Sciatic nerve (tissue), 2 donors: Measurements from ENCODE around the gene ITGAX. TPM values are rescaled to one million over a fixed set of nuclear protein-coding genes. Genes with fewer than 3 reads are reported as not detected.
"Not testable (repeated sequence)": the region's sequence is repeated elsewhere in the genome, so short reads cannot be mapped to it uniquely, and the experiment has no call there.

Source experiments
- ATAC-seq: fragments of 200-7000 bp; cut with Tn5 transposase; one replicate; pipeline ENCODE4 v1.9.1; 2020; ENCODE audit warnings: mild to moderate bottlenecking, moderate library complexity
- DNase-seq: peaks from one replicate; pipeline ENCODE4 v3.0.0-alpha.2; 2020; ENCODE audit warnings: low spot score
- intact Hi-C: fragments of 100-400 bp; cut with DNase I; formaldehyde crosslinking; loops from one replicate; pipeline ENCODE4 v1.14.2; 2022
- total RNA-seq: library from RNA; stranded (reverse); fragmentation: NEBNext Ultra II Directional; extraction: Animal tissue kit (Norgen Biotek cat#: 25700); gene quantifications from one replicate; pipeline ENCODE4 v1.2.1, GENCODE V29; 2021
- donor health status: DM: no; HTN: no; CAD: no.
- donor health status: DM: no; HTN: no; CAD: no.

ITGAX gene
- total RNA-seq, 1 donor from 2014 or later, result 41.1 TPM

DNA sequence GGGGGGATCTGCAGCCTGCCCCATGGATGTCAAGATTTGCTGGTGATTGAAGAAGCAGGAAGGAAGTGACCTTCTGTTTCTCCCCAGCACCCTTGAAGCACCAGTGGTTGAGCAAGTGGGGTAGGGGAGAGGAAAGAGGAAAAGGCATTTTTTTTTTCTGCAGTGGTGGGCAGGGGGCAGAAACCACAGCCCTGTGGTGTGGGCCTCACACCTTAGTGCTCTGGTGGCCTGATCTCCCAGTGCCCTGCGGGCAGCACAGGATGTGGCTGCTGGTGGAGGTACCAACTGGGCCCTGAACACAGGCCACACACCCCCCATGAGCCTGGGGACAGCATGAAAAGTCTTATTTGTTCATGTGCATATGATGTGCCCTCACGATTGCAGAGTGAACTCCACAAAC is 45.2 kb downstream of the ITGAX start:
- ATAC-seq, result no peak
- intact Hi-C loops, result no loop called here
- no peak for DNase-seq

DNA sequence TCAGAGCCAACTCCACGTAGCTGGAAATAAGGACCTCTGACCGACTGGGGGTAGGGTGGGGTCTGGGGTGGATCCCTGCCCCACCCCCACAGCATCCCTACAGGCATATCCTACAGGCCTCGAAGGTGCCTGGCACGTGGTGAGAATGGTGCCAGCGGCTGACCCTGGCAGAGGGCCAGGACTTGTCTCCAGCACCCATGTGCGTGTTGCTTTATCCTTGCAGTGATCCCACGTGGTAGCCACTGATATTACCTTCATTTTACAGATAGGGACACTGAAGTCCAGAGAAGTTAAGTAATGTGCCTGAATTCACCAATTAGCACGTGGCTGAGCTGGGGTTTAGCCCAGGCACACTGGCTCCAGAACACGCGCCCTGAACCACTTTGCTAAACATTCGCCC is 46.5 kb downstream of the ITGAX start:
- no peak for ATAC-seq

DNA sequence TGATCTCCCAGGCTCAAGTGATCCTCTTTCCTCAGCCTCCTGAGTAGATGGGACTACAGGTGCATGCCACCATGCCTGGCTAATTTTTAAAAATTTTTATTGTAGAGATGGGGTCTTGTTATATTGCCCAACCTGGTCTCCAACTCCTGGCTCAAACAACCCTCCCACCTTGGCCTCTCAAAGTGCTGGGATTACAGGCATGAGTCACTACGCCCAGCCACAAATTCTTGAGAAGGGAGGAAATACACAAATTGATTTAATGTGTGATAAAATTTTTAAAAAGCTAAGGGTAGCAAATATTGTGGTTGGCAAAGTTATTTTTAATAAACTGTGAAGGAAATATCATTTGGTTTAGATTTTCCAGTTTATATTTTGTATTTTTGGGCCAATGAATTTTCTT is 47.7 kb downstream of the ITGAX start:
- intact Hi-C loops, result no loop called here
- ATAC-seq (no peak), DNase-seq (no peak)

More for the DNA sequence above, 46.5 kb downstream of the ITGAX start:
- intact Hi-C loops, result no loop called here
- no peak for DNase-seq

DNA sequence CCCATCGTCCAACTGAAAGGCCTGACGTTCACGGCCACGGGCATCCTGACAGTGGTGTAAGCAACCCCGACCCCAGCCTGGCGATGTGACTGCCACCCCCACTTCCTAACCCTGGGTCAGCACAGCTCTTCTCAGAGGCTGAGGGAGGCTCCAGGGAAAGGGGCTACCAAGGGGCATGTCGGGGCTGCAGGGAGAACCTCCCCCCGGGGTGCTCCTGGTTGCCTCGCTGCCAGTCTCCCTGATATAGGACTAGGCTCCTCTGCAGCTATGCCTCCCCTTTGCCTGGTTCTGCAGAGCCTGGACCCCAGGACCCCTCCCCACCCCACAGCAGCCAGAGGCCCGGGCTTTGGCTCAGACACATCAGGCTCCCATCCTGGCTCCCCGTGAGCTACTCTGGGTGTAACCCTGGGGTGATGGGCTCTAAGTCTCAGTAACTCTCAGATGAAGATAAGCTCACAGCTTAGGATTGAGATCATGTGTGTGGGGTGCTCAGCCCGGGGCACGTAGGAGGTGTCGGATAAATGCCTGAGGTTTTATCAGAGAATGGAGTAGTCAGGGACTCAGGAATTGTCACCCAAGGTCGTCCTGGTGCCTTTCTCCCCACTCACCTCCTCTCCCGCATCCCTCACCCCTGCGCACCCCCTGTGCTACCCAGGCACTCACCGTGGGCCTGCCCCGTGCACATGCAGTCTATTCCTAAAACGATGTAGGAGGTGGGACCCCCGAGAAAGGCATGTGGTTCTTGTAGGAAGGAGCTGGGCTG is 48.8 kb downstream of the ITGAX start:
- DNase-seq (no peak), ATAC-seq (no peak)
- intact Hi-C loops, result no loop called here

DNA sequence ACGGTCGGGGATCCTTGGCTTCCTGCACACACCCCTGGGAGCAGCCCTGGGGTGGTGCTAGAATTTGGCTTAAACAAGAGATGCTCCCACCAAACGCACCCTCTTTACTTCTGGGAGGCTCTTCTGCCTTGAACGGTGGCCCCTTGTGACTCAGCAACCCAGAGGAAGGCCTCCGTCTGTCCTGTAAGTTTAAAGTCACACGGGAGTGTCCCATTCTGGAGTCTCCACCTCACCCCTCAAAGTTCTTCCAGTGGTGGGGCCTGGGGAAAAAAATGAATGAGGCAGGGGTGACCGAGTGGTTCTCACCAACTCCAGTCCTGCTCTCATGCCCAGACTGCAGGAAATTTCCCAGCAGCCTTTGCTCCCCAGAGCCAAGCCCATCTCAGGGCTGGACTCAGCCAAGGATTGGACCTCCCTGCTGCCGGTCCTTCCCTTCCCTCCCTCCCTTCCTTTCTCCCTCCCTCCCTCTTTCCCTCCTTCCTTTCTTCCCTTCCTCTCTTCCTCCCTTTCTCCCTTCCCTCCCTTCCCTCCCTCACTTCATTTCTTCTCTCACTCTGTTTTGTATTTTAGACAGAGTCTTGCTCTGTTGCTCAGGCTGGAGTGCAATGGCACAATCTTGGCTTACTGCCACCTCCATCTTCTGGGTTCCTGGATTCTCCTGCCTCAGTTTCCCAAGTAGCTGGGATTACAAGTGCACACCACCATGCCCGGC is 49.5 kb downstream of the ITGAX start:
- DNase-seq (no peak), ATAC-seq (no peak)
- intact Hi-C loops, result no loop called here

DNA sequence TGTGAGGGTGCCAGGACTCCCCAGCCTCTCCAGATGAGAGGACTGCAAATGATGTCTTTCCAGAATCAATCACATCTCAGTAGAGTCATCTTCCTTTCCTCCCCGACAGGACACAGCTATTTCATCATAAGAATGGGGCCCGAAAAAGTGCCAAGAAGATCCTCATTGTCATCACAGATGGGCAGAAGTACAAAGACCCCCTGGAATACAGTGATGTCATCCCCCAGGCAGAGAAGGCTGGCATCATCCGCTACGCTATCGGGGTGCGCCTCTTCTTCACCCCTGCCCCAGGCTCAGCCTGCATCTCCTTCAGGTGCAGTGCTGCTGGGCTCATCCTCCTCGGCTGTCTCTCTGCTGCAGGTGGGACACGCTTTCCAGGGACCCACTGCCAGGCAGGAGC is 52.4 kb downstream of the ITGAX start:
- no peak for DNase-seq

DNA sequence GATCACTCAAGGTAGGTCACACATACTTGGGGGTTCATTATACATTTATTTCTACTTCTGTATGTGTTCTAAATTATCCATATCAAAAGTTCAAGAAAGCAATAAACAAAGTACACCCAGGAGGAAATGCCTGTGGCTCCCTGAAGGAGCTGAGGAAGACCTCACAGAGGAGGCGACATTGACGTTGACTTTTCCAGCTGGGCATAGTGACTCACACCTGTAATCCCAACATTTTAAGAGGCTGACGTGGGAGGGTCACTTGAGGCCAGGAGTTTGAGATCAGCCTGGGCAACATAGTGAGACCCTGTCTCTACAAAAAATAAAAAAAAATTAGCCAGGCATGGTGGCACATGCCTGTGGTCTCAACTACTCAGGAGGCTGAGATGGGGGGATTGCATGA is 54.5 kb downstream of the ITGAX start:
- intact Hi-C loops, result no loop called here
- ATAC-seq (no peak), DNase-seq (no peak)

More for the DNA sequence above, 52.4 kb downstream of the ITGAX start:
- ATAC-seq, result no peak
- intact Hi-C loops, result no loop called here

DNA sequence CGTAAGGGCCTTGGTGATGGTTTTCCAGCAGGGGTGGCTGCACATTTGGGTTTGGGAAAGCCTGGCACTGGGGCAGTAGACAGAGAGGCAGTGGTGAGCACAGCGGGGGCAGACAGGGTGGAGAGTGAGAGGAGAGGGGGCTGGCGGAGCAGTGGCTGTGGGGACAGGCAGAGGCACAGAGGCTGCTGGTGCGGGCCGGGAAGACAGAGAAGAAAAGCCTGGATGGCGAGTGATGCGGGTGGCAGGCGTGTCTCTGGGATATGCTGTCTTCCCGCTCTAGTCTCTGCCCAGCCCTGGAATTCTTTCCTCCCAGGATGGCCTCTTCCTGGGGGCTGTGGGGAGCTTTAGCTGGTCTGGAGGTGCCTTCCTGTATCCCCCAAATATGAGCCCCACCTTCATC is 55.1 kb downstream of the ITGAX start:
- no peak for DNase-seq
- ATAC-seq, result no peak
- intact Hi-C loops, result no loop called here

DNA sequence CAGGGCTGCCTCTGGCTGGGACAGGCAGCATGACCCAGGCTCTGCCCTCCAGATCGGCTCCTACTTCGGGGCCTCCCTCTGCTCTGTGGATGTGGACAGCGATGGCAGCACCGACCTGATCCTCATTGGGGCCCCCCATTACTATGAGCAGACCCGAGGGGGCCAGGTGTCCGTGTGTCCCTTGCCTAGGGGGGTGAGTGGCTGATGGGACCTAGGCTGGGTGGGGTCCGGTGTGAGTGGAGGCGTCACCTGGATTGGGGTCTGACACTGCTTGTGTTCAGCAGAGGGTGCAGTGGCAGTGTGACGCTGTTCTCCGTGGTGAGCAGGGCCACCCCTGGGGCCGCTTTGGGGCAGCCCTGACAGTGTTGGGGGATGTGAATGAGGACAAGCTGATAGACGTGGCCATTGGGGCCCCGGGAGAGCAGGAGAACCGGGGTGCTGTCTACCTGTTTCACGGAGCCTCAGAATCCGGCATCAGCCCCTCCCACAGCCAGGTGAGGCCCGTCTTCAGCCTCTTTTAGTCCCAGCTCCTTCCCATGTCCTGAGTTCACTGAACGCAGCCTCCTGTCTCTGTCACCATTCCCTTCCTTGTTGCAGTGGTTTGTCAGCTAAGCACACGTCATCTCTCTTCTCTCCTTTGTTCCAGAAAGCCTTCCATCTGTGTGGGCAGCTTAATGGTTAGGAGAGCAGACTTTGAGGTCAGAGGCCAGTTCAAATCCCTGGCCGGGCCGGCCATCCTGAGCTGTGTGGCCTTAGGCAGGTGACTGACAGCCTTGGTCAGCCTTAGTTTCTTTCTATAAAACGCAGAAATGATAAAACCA is 56.3 kb downstream of the ITGAX start:
- no peak for ATAC-seq
- DNase-seq, result no peak
- intact Hi-C loops, result no loop called here

DNA sequence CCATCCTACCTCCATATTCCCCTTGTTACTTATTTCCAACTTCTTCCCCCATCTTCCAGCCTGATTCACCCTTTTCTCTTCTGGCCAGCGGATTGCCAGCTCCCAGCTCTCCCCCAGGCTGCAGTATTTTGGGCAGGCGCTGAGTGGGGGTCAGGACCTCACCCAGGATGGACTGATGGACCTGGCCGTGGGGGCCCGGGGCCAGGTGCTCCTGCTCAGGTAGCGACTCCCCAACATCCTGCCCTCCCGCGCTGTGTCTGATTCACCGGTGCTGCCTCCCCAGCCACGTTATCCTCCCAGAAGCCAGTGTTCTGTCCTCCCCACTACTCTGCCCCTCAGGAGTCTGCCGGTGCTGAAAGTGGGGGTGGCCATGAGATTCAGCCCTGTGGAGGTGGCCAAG is 57.8 kb downstream of the ITGAX start:
- DNase-seq, result no peak
- intact Hi-C loops, result no loop called here
- no peak for ATAC-seq

DNA sequence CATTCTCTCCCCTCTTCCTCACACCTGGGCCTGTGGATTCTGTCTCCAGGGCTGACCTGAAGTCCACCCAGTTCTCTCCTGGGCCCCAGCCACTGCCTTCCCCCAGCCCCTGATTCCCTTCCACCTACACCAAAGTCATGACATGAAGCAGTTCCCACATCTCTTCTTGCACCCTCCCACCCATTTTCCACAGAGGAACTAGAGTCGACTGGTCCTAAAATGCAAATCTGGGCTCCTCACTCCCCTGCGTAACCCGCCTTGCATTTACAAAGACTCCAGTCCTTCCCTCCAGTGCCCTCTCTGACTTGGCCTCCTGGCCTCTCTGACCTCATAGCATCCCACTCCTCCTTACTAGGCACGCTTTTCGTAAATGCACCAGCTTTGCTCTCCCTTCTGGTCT is 58.4 kb downstream of the ITGAX start:
- ATAC-seq (no peak), DNase-seq (no peak)
- intact Hi-C loops, result no loop called here

DNA sequence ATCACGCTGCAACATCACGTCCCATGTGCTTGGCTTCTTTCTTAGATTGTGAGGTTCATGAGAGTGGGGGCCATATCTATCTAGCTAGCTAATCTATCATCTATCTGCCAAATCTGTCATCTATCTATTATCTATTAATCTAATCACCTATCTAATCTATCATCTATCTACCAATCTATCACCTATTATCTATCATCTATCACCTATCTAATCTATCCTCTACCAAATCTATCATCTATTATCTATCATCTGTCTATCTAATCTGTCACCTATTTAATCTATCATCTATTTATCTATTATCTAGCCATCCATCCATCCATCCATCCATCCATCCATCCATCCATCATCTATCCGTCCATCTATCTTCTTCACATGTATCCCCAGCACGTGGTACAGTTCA is 59.0 kb downstream of the ITGAX start:
- intact Hi-C loops, result no loop called here
- DNase-seq (no peak), ATAC-seq (no peak)

DNA sequence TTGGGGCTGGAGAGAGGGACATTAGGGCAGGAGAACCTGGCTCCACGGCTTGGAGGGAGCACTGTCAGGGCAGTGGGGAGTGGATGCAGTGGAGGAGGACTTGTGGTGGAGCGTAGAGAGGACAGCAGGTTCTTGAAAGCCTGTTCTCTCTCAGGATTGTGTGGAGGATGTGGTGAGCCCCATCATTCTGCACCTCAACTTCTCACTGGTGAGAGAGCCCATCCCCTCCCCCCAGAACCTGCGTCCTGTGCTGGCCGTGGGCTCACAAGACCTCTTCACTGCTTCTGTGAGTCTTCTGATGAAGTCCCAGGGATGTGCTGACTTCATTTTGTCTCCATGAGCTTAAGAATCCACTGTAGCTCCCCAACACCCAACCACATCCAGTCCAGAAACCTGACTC is 59.7 kb downstream of the ITGAX start:
- DNase-seq (no peak), ATAC-seq (no peak)
- intact Hi-C loops, result no loop called here

DNA sequence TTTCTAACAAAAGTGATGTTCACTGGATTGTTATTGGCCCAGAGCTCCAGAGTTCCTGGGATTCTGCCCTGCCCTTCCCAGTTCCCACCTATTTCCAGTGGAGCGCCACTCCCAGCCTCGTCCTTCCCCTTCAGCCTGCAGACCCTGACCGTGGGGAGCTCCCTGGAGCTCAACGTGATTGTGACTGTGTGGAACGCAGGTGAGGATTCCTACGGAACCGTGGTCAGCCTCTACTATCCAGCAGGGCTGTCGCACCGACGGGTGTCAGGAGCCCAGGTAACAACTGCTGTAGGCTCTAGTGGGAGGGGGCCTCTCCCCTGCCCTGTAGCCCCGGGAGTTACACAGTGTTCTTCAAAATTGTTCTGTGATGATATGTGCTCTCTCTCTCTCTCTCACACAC is 61.4 kb downstream of the ITGAX start:
- intact Hi-C loops, result no loop called here

DNA sequence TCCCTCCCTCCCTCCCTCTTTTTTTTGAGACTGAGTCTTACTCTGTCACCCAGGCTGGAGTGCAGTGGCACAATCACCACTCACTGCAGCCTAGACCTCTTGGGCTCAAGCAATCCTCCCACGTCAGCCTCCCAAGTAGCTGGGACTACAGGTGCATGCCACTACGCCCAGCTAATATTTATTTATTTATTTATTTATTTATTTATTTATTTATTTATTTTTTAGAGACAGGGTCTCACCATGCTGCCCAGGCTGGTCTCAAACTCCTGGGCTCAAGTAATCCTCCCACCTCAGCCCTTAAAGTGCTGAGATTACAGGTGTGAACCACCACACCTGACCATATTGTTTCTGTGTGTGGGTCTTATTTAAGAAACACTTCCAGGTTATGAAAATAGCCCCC is 62.1 kb downstream of the ITGAX start:
- DNase-seq, intact Hi-C loops, ATAC-seq: not testable (repeated sequence)

More for the DNA sequence above, 61.4 kb downstream of the ITGAX start:
- DNase-seq (no peak), ATAC-seq (no peak)

DNA sequence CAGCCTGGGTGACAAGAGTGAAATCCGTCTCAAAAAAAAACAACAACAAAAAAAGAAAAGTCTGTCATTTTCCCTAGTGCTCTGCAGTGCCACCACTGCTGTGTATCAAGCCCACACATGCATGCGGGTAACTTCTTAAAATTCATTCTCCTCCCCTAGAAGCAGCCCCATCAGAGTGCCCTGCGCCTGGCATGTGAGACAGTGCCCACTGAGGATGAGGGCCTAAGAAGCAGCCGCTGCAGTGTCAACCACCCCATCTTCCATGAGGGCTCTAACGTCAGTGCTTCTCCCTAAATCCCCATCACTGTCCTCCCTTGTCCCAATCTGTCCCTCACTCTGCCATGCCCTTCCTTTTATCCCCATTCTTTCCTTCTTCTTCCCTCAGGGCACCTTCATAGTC is 62.9 kb downstream of the ITGAX start:
- intact Hi-C loops, result no loop called here
- ATAC-seq (no peak), DNase-seq (no peak)

DNA sequence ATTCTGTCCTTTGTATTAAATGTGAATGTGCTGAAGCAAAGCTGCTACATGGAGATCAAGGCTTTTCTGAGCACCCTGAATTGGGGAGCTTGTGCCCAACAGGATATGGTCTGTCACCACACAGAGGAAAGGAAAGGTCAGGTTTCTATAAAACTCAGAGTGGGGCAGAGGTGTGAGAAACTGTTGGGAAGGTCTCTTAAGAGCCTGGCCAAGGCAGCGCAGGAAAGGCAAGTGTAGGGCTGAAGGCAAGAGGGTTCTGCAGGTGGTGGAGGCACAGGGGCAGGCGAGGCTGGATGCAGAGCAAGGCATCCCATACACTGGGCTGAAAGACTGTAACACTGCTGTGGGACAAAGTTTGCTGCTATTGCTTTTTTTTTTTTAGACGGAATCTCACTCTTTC is 65.1 kb downstream of the ITGAX start:
- DNase-seq (no peak), ATAC-seq (no peak)
- intact Hi-C loops, result no loop called here

DNA sequence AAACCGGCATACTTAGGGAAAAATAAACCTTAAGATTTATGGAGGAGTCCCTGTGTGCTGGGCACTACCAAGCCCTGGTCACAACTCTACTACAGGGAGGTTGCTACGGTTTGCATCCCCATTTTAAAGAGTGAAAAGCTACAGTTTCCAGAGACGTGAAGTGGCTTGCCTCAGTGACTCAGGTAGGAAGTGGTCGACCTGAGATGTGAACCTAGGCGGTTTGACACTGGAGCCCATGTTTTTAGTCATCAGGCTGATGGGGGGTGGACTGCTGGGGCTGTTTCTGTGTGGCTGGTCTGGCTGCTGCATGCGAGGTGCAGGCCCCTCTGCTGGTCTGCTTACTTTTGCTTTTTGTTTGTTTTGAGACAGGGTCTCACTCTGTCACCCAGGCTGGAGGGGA is 66.6 kb downstream of the ITGAX start:
- intact Hi-C loops, result no loop called here
- DNase-seq, result no peak
- ATAC-seq, result no peak

DNA sequence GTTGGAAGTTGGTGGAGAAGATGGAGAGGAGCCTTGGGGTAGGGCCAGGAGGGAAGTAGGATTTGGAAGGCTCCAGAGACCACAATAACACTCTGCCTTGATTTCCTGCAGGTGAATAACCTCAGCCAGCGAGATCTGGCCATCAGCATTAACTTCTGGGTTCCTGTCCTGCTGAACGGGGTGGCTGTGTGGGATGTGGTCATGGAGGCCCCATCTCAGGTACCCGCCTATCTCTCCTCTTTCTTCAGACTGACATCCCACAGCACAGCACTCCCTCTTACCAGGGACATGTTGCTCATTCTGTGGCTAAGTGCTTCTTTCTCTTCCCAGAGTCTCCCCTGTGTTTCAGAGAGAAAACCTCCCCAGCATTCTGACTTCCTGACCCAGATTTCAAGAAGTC is 68.3 kb downstream of the ITGAX start:
- DNase-seq (no peak), ATAC-seq (no peak)
- intact Hi-C loops, result no loop called here

DNA sequence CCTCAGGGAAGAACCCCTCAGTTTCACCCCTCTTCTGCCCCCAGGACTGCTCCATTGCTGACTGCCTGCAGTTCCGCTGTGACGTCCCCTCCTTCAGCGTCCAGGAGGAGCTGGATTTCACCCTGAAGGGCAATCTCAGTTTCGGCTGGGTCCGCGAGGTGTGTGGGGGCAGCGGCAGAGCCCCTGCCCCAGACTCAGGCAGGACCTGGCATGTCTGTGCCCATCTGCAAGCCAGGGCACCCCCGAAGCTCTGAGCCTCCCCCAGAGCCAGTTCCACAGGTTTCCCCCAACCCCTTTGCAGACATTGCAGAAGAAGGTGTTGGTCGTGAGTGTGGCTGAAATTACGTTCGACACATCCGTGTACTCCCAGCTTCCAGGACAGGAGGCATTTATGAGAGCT is 68.8 kb downstream of the ITGAX start:
- intact Hi-C loops, result no loop called here
- DNase-seq (no peak), ATAC-seq (no peak)
